ENCODE measurements around the gene PIAS4. TPM values are rescaled to one million over a fixed set of nuclear protein-coding genes. Genes with fewer than 3 reads are reported as not detected.
A peak's percentile ranks its signal among the peaks of the same experiment; 100 is the strongest.

Gene PIAS4
- total and polyA plus RNA-seq, 7 donors = 7.2 to 29.9 (median 18.6) TPM

DNA sequence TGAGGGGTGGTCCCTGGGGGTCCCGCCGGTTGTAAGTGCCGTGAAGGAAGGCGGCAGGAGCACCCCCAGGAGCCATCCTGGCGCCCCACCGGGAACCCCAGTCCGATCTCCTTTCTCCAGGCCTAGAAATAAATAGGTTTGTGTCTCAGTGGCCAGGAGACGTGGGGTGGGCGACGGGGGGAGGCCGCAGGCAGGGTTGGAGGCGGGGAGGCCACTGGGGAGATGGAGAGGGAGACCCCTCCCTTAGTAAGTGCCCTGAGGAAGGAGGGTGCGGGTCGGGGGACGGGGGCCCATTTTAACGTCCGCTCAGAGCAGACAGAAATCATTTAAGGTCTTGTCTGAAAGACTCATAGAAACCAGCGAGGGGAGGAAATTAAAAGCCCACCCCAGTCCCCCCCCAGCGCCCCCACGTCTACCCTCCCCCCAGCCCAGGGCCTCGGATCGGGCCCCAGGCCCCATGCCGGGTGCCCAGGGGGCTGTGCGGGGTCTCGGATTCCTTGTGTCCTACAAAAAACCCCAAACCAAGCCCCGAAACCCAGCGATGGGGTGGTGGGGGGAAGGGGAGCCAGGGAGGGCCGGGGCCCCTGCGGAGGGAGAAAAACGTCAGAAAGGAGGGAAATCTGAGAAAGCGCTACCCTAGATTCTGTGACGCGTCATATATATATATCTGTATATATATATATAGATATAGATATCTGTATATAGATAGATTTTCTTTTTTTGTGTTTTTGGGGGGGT, 39.6 kb downstream of the PIAS4 start:
- WGBS, 2 donors = 86 to 89% methylated on average over 33 of the region's 33 CpGs
- Histone ChIP-seq H3K27ac (no peak overlapping the region), H3K9me3 (no peaks in the 10 kb centered on the region), H3K4me3 (no peak overlapping the region), H3K4me1 (peaks cover 0 to 43% (median 34%) of the 10 kb centered on the region in 4 donors), H3K27me3 (no peaks in the 10 kb centered on the region), H3K36me3 (peaks cover 12 to 58% (median 22%) of the 10 kb centered on the region in 4 donors)
- TF ChIP-seq EP300 (IDR thresholded peaks at IDR 0.05) (no peak), POLR2A (IDR thresholded peaks at IDR 0.05) (no peak), POLR2AphosphoS5 (IDR thresholded peaks at IDR 0.05) (no peak)
- TF ChIP-seq, protein P1, sequence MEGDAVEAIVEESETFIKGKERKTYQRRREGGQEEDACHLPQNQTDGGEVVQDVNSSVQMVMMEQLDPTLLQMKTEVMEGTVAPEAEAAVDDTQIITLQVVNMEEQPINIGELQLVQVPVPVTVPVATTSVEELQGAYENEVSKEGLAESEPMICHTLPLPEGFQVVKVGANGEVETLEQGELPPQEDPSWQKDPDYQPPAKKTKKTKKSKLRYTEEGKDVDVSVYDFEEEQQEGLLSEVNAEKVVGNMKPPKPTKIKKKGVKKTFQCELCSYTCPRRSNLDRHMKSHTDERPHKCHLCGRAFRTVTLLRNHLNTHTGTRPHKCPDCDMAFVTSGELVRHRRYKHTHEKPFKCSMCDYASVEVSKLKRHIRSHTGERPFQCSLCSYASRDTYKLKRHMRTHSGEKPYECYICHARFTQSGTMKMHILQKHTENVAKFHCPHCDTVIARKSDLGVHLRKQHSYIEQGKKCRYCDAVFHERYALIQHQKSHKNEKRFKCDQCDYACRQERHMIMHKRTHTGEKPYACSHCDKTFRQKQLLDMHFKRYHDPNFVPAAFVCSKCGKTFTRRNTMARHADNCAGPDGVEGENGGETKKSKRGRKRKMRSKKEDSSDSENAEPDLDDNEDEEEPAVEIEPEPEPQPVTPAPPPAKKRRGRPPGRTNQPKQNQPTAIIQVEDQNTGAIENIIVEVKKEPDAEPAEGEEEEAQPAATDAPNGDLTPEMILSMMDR (IDR thresholded peaks at IDR 0.05) = no peak
- DNase-seq = no peak
- intact Hi-C loops (cut with DNase I) = no loop called here

DNA sequence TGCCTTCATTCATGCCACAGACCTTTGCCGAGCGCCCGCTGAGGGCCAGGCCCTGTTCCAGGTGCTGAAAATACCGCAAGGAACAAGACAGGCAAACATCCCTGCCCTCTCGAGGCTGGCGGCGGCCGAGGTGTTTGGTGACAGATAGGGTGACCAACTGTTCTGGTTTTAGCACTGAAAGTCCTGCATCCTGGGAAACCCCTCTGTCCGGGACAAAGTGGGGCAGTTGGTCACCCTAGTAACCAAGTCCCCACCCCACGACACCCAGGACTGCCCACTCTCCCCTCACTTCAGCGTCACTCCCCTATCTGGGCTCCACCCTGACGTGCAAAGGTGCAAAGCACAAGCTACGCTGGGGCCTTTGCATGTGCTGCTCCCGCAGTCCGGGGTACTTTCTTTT, 41.9 kb downstream of the PIAS4 start:
- 29 to 71% methylated on average over 15 of the region's 15 CpGs for WGBS, 2 donors
- Histone ChIP-seq H3K27me3 (no peaks in the 10 kb centered on the region), H3K4me1 (peaks cover 0 to 57% (median 49%) of the 10 kb centered on the region in 4 donors), H3K36me3 (peaks cover 28 to 78% (median 37%) of the 10 kb centered on the region in 4 donors), H3K9me3 (no peaks in the 10 kb centered on the region), H3K4me3 (no peak overlapping the region), H3K27ac (peak overlapping the region in 2 of 4 donors; percentile 2 to 25)
- peak; percentile 63 for DNase-seq
- TF ChIP-seq, protein P1 (IDR thresholded peaks at IDR 0.05) = no peak
- TF ChIP-seq POLR2AphosphoS5 (IDR thresholded peaks at IDR 0.05) (no peak), POLR2A (IDR thresholded peaks at IDR 0.05) (no peak), EP300 (IDR thresholded peaks at IDR 0.05) (no peak)
- intact Hi-C loops (cut with DNase I) = no loop called here

DNA sequence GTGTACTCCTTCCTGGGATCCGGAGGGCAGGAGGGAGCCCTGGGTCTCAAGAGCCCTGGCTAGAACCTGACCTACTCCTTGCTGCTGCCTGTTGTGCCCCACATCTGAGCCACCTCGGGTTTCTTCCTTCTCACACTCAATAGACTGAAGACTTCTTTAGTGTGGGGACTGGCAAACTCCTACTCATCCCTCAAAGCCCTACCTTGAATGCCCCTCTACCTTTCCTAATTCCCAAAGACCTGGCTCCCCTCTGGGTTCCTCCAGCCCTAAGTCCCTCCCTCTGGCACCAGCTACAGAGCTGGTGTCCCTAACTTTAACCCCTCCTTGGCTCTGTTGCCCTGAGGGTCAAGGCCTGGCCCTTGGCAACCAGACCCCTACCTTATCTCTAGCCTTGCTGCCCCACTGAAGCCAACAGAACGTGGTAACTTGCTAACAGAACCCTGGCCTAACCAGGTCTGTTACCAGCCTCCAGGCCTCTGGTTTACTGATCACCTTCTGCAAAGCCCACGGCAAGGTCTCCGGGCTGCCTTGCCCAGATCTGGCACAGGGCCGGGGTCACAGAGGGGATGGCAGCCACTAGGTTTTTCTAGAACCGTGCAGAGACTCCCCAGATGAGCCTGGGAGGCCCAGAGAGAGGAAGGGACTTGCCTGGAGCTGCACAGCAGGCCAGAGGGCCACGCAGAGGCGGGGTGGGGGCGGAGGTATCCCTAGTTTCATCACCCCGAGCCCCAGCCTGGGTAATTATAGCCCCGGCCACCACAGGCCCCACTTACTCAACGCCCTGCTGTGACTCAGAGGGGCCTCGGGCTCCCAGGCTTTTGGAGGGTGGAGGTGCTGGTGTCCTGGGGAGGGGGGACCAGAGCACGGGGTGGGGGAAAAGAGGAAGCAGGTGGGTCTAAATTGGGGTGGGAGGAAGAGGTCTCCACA, 43.9 kb downstream of the PIAS4 start:
- Histone ChIP-seq H3K36me3 (peaks cover 32 to 75% (median 35%) of the 10 kb centered on the region in 4 donors), H3K27me3 (no peaks in the 10 kb centered on the region), H3K9me3 (no peaks in the 10 kb centered on the region), H3K4me1 (peaks cover 0 to 50% (median 42%) of the 10 kb centered on the region in 4 donors), H3K27ac (peak overlapping the region; percentile 66 to 78 (median 72)), H3K4me3 (peak overlapping the region in 1 of 4 donors; percentile 14)
- TF ChIP-seq POLR2AphosphoS5 (IDR thresholded peaks at IDR 0.05) (no peak), EP300 (IDR thresholded peaks at IDR 0.05) (no peak), POLR2A (IDR thresholded peaks at IDR 0.05) (no peak)
- TF ChIP-seq, protein P1 (IDR thresholded peaks at IDR 0.05) = no peak
- WGBS, 2 donors = 23 to 71% methylated on average over 15 of the region's 15 CpGs
- intact Hi-C loops (cut with DNase I) = no loop called here
- no peak for DNase-seq

DNA sequence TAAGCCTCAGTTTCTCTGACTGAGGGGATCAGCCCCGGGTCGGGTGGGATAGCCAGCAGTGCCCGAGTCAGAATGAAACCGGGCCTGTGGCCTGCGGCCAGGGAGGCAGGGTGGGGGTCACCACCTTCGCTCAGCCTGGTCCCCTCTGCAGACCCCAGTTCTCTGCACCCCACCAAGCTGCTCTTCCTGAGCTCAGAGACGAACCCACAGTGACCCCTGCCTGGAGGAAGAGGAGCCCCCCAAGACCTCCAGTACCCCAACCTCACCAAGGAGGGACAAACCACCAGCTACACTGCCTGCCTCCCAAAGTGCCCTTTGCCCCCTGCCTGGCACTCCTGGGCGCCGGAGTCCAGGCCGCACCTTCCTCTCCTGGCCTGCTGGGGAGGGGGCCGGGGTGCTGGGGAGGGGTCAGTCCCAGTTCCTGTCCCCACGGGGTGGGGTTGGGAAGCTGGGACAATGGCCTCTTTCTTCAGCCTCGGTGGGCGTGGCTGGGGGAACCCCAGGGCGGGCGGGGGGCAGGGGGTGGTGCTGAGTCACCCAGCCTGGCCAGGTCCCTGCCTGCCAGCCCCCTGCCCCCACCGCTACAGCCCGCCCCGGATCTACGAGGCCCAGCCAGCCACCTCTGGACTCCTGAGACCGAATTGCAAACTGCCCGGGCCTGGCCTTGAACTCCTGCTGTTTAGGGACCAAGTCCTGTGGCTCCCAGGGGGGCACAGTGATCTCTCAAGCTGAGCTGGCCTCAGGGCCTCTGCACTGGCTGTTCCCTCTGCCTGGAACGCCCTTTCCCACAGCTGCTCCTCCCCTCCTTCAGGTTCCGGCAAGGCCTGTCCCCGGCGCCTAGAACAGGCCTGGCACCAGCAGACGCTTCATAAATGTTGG, 44.8 kb downstream of the PIAS4 start:
- no peaks in the 10 kb centered on the region for H3K9me3 ChIP-seq
- peaks cover 0 to 51% (median 40%) of the 10 kb centered on the region in 4 donors for H3K4me1 ChIP-seq
- peak overlapping the region in 2 of 4 donors; percentile 14 to 21 for H3K4me3 ChIP-seq
- WGBS, 2 donors = 10 to 56% methylated on average over 27 of the region's 27 CpGs
- intact Hi-C loops (cut with DNase I) = no loop called here
- H3K36me3 ChIP-seq = peaks cover 29 to 66% (median 31%) of the 10 kb centered on the region in 4 donors
- no peaks in the 10 kb centered on the region for H3K27me3 ChIP-seq
- DNase-seq = peak; percentile 82
- peak overlapping the region; percentile 66 to 78 (median 72) for H3K27ac ChIP-seq
- TF ChIP-seq POLR2A (IDR thresholded peaks at IDR 0.05) (no peak), POLR2AphosphoS5 (IDR thresholded peaks at IDR 0.05) (no peak), EP300 (IDR thresholded peaks at IDR 0.05) (no peak)
- TF ChIP-seq, protein P1 (IDR thresholded peaks at IDR 0.05) = no peak
